Glomerular visceral epithelial cell (primary cell): ENCODE measurements around the gene TMPRSS11D.

ENCODE experiments used
- DNase-seq: peaks from one replicate; pipeline ENCODE4 v3.0.0-alpha.2; 2016; ENCODE audit errors: extremely low spot score

The TMPRSS11D gene

DNA sequence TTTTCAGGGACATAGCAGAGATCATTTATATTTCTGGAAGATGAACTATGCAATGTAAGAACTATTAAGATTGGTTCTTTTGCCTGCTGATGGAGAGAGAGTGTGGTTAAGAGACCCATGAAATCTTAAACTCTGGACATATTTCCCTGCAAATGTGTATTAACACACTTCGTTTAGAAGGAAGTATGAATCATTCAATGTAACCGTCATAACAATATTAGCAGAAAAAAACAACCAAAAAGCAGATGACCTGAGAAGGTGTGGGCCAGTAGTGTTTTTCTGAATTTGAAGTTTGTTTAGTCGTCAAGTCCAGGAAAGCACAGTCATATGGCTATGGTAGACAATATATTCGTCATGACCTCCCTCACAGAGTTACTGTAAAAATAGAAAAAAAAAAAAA, 2.5 kb upstream of the TMPRSS11D start:
- DNase-seq, result peak; percentile 19

- peak; percentile 72 for DNase-seq
Observed at GRCh38 chr4:67885762-67886161, 2.0 kb upstream of the TMPRSS11D start.

DNA sequence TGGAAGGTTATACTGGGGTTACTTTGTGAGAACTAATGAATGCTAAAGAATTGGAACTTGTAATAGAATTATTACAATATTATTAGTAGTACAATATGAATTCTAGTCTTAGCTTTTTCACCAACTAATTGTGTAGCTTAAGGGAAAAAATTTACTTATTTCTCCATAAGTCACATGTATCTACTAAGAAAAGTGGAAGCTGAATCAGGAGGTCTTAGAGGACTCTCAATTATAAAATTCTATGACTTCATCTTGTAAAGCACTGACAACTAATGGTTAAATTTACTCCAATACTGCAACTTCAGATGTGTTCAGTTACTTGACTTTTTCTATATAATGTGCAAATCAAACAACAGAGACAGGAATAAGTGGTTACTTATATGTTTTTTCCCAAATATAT, 899 bp upstream of the TMPRSS11D start:
- DNase-seq, result no peak

DNA sequence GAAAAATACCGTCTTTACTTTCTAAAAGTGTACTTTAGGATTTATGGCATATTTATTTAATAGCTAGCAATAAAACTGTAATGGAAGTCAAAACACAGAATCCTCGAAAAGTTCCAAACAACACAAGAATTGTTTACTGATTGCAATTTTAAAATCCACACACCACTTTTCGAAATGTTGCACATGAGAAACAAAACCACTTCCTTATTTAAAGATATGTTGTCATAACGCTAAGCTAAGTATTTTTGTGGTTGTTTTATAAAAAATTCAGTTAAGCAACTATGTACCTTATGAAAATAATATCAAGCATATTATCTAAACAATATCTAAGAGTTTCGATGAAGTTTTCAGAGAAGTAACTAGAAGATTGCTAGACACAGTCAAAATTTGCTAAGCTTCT, 344 bp downstream of the TMPRSS11D start:
- no peak for DNase-seq

- no peak for DNase-seq
Observed at GRCh38 chr4:67880866-67881610, 2.8 kb downstream of the TMPRSS11D start.

- DNase-seq, result no peak
Observed at GRCh38 chr4:67879486-67879885, 4.3 kb downstream of the TMPRSS11D start.

GRCh38 chr4:67877086-67877485, 6.7 kb downstream of the TMPRSS11D start:
- DNase-seq, result no peak

DNA sequence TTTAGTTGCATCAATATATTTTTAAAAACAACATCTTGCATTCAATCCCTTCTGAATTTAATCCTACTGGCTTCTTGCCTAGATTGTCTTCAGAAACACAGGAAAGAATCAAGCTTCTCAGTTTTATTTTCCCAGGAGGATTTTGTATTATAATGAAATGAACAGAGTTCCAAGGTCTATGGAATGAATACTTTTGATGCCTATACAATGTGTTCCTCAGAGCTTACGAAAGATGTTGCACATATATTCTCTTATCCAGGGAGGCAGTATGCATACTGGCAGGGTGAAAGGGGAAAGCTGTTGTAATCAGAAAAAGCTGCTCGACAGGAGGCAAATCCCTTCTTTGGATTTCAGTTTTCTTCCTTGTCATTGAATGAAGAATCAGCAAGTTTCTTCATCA, 8.8 kb downstream of the TMPRSS11D start:
- DNase-seq, result no peak

DNA sequence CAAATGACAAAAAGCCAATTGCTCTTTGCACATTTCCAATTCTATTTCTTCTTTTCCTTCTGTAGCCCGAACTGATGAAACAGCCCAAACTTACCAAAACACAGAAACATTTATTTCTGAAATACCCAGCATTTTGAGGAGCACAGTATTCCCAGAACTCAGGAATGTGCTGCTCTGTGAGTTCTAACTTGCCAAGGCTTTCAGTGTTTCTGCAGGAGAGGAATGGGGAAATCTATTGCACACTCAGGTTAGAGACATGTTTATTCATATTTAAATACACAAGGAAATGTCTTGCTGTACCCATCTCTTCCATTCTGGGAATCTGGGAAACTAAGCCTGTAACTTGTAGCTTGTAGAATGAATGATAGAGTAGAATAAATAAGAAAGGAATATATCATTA, 10.7 kb downstream of the TMPRSS11D start:
- no peak for DNase-seq

DNA sequence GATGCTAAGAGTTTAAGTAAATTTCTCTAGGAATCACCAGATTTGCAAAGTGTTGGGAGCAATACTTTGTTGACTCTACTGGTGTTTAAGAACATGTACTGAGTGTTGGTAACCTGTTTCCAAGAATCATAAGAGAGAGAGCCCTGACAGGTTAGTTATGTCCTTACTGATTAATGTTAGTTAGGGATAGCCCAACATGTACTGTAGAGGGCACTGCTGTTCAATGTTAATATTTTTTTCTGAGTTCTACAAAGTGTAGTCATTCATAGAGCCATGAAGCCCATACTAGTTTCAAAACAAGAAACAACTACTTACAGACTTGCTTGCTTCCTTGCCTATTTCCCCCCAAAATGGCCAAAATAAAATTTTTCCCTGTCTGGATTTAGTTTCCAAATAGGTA, 11.9 kb downstream of the TMPRSS11D start:
- peak; percentile 50 for DNase-seq

- DNase-seq, result no peak
Observed at GRCh38 chr4:67869580-67870190, 14.1 kb downstream of the TMPRSS11D start.

- no peak for DNase-seq
Observed at GRCh38 chr4:67861513-67861912, 22.3 kb downstream of the TMPRSS11D start.

DNA sequence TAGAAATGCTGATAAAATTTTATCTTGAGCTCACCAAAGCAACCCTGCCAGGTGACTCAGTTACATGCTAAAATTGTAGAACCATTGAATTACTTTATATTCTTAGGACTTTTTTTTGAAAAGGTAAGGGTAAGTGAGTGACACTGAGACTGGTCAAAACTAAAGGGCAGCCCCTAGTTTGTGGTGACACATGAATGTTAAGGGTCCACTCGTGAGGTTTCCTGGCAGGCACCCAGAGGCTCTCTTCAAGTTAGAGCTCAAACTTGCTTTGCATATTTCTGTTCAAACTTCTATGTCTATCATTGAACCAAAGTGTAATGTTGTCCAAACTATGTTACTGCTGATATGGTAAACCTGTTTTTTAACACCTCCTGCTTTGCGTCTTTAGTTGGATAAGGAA, 30.5 kb downstream of the TMPRSS11D start:
- no peak for DNase-seq

DNA sequence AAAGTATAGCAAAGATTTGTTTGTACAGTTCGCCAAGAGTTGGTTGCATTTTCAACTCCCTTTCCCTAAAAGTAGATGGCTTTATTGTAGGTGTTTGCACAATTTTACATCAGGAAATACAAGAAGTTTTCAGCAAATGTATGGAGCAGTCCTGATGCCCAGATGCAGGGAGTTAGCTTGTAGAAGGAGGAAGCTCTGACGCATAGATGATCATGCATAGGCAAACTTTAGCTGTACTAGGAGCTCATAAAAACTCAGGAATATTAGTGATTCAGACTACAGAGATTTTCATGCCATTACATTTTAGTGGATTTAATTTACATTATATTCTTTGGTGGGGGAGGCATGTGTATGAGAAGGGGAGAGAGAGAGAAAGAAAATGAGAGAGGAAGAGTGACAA, 62.9 kb downstream of the TMPRSS11D start:
- DNase-seq, result no peak

GRCh38 chr4:67810011-67810410, 73.8 kb downstream of the TMPRSS11D start:
- no peak for DNase-seq

- no peak for DNase-seq
Observed at GRCh38 chr4:67809502-67809901, 74.3 kb downstream of the TMPRSS11D start.

DNA sequence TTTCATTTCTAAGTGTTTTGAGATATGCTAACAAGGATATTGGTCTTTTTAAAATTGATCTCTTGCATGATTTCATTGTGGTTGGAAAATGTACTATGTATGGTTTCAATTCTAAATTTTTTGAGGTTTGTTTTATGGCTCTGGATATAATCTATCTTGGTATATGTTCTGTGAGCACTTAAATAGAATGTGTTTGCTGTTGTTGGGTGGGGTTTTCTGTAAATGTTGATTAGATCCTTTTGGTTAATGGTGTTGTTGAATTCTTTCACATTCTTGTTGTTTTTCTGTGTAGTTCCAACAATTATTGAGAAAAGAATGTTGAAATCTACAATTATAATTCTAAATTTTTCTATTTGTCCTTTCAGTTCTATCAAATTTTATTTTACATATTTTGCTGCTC, 87.0 kb downstream of the TMPRSS11D start:
- DNase-seq, result no peak

DNA sequence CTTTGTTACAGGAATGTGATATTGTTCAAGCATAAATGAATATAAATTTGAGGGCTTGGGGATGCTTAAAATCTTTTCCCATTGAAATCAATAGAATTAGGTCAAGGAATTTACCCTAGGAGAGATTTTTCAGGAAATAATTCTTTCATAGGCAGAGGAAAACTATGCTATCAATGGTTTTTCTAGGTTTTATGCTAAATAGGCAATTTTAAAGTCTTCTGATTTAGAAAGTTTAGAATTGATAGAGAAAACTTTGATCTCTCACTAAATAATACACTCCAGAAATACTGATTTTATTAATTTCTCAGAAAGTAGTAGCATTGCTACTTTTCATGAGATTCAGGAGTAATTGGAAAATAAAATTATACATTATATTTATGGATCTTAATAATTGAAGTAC, 93.1 kb downstream of the TMPRSS11D start:
- DNase-seq, result no peak

DNA sequence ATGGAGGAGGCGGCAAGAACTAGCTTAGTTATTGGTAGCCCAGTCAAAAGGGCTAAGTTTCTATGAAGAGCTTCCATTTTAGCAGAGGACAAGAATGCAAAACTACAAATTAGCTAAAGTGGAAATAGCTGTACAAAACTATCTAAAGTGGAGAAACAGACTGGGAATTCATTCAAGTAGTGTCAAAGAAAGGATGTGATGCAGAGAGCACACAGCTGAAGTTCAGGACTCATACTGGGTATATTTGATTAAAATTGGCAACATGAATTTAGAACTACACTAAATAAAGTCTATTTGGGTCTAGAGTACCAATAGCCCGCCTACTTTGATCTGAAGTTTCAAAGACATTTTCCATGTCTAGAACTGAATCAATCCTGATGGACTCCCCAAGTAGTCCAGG, 96.5 kb downstream of the TMPRSS11D start:
- DNase-seq, result no peak

DNA sequence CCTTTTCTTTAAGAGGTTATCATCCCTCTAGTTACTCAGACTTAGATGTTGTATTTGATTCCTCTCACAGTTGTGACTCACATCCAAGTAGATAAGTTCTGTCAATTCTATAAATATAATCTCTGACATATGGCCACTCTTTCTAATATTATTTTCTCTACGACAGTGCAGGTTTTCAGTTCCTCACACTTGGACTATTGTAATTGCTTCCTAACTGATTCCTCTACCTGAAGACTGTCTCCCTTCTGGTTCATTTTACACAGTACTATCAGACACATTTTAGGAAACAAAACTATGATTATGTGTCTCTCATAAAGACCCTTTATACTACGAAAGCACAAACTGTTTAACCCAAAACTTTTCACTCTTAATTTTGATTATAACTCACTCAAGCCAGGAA, 98.3 kb downstream of the TMPRSS11D start:
- DNase-seq, result no peak

DNA sequence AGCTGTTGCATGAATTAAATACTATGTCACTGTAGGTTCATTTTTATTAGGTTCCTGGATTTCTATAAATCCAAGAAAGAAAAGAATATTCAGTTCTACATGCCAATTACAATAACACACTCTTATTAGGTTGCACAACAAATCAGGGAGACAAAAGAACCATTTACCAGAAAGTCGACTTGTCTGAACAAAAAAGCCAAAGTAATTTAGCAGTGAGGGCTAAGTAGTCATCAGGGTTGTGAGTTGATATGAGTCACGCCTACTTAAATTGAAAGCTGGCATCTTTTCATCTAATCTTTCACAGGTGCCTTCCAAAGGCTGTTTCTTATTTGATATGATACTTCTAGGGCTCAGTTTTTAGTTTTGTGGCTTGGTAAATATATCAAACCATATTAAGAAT, 104.2 kb downstream of the TMPRSS11D start:
- no peak for DNase-seq

GRCh38 chr4:67776746-67777145, 107.1 kb downstream of the TMPRSS11D start:
- DNase-seq, result no peak
